Breast epithelium (tissue), 4 donors: ENCODE results near the gene CSTB. TPM values are rescaled to one million over a fixed set of nuclear protein-coding genes. Genes with fewer than 3 reads are reported as not detected.

Source experiments
- DNase-seq, 2 donors: peaks; one replicate each; pipeline ENCODE4 v3.0.0-alpha.2; 2019; ENCODE audit warnings: low spot score in 2 of 2
- H3K27ac ChIP-seq, 2 donors: fragments of 200-600 bp; sonication (generic) in 1 of 2; one replicate each; pipeline ENCODE4 v1.5.1; 2016 to 2019; ENCODE audit warnings: mild to moderate bottlenecking in 1 of 2
- H3K27me3 ChIP-seq, 2 donors: fragments of 200-600 bp; sonication (generic) in 1 of 2; one replicate each; pipeline versions ENCODE4 v1.5.1 to v1.6.0; 2017 to 2019; ENCODE audit warnings: control low read depth in 1 of 2, mild to moderate bottlenecking in 1 of 2
- H3K36me3 ChIP-seq: fragments of 200-600 bp; one replicate; pipeline ENCODE4 v1.5.1; 2019
- H3K4me1 ChIP-seq, 2 donors: fragments of 200-600 bp; sonication (generic); one replicate each; pipeline ENCODE4 v1.5.1; 2016 to 2019; ENCODE audit warnings: control low read depth in 1 of 2
- H3K4me3 ChIP-seq, 3 donors: fragments of 200-600 bp; sonication (generic); 1 replicate in 2 of 3; 2 replicates in 1 of 3; pipeline ENCODE4 v1.5.1; 2016 to 2019; ENCODE audit warnings: mild to moderate bottlenecking in 3 of 3, moderate library complexity in 2 of 3
- H3K9me3 ChIP-seq, 2 donors: fragments of 200-600 bp; sonication (generic) in 1 of 2; one replicate each; pipeline ENCODE4 v1.5.1; 2016 to 2019; ENCODE audit warnings: control low read depth in 1 of 2
- POLR2A ChIP-seq: fragments of 450-650 bp; IDR thresholded peaks from one replicate; pipeline ENCODE4 v1.6.1; 2016; ENCODE audit warnings: antibody characterized with exemption, mild to moderate bottlenecking, moderate library complexity
- POLR2AphosphoS5 ChIP-seq, 3 donors: sonication (generic); formaldehyde crosslinking; IDR thresholded peaks; one replicate each; pipeline ENCODE4 v1.6.1; 2017; ENCODE audit warnings: antibody characterized with exemption in 3 of 3
- intact Hi-C: fragments of 100-400 bp; cut with DNase I; formaldehyde crosslinking; loops from one replicate; pipeline ENCODE4 v1.15.1; 2023; ENCODE audit warnings: low total_unique reads
- total RNA-seq, 3 donors: library from RNA; depleted of rRNA; stranded (reverse); fragments of >200 nt; gene quantifications; one replicate each; pipeline ENCODE4 v1.1.0, GENCODE V29; 2016
- TF ChIP-seq, protein P1 (sequence below), 3 donors: fragments of 450-650 bp; IDR thresholded peaks; one replicate each; pipeline ENCODE4 v1.5.1; 2016 to 2017; ENCODE audit warnings: antibody characterized with exemption in 3 of 3, mild to moderate bottlenecking in 3 of 3, moderate library complexity in 3 of 3

Gene CSTB
- total RNA-seq, 3 donors from 2014 or later = 12.1 to 16.8 (median 16.8) TPM

GRCh38 chr21:43728467-43729390 is 47.4 kb downstream of the CSTB start:
- Histone ChIP-seq H3K36me3 (no peaks in the 10 kb centered on the region), H3K4me3 (peak overlapping the region; percentile 29 to 80 (median 52)), H3K27ac (peak overlapping the region; percentile 91 to 95), H3K4me1 (peaks cover 20 to 43% of the 10 kb centered on the region in 2 donors), H3K9me3 (no peaks in the 10 kb centered on the region), H3K27me3 (no peaks in the 10 kb centered on the region)
- peak; percentile 90 to 92 for DNase-seq
- TF ChIP-seq POLR2A = peak; percentile 32
- TF ChIP-seq, protein P1, sequence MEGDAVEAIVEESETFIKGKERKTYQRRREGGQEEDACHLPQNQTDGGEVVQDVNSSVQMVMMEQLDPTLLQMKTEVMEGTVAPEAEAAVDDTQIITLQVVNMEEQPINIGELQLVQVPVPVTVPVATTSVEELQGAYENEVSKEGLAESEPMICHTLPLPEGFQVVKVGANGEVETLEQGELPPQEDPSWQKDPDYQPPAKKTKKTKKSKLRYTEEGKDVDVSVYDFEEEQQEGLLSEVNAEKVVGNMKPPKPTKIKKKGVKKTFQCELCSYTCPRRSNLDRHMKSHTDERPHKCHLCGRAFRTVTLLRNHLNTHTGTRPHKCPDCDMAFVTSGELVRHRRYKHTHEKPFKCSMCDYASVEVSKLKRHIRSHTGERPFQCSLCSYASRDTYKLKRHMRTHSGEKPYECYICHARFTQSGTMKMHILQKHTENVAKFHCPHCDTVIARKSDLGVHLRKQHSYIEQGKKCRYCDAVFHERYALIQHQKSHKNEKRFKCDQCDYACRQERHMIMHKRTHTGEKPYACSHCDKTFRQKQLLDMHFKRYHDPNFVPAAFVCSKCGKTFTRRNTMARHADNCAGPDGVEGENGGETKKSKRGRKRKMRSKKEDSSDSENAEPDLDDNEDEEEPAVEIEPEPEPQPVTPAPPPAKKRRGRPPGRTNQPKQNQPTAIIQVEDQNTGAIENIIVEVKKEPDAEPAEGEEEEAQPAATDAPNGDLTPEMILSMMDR (IDR thresholded peaks at IDR 0.05) = no peak
- peak; percentile 83 to 93 (median 91) for TF ChIP-seq POLR2AphosphoS5 (IDR thresholded peaks at IDR 0.05)
- intact Hi-C loops = loop anchor here (10.0 kb wide), 1 partner anchor 66 kb away; no protein-coding TSS in a partner anchor

DNA sequence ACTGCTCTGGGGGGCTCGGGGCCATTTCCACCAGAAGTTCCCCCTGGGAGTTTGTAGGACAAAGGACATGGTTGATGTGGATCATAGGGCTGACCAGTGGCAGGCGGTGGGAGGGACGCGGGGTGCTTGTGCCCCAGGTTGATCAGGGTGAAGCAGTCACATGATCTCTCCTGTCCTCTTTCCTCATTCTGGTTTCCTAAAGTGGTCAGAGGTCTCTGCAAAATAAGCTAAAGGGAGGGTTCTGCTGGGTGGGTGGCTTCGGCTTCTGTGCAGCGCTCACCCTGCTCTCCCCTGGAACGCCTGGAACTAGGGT is 48.0 kb downstream of the CSTB start:
- TF ChIP-seq POLR2AphosphoS5 (IDR thresholded peaks at IDR 0.05) = no peak
- no peak for TF ChIP-seq POLR2A
- TF ChIP-seq, protein P1 (IDR thresholded peaks at IDR 0.05) = no peak
- Histone ChIP-seq H3K4me3 (peak overlapping the region; percentile 29 to 80 (median 52)), H3K36me3 (no peaks in the 10 kb centered on the region), H3K27me3 (no peaks in the 10 kb centered on the region), H3K4me1 (peaks cover 20 to 39% of the 10 kb centered on the region in 2 donors), H3K27ac (peak overlapping the region; percentile 91 to 95), H3K9me3 (no peaks in the 10 kb centered on the region)
- no peak for DNase-seq
- intact Hi-C loops = loop anchor here (10.0 kb wide), 1 partner anchor 67 kb away; no protein-coding TSS in a partner anchor

GRCh38 chr21:43727519-43728153 is 48.5 kb downstream of the CSTB start:
- peak overlapping the region; percentile 91 to 95 for H3K27ac ChIP-seq
- peak in 1 of 2 donors; percentile 65 for DNase-seq
- no peaks in the 10 kb centered on the region for H3K27me3 ChIP-seq
- H3K4me1 ChIP-seq = peaks cover 20 to 39% of the 10 kb centered on the region in 2 donors
- peak overlapping the region; percentile 29 to 80 (median 52) for H3K4me3 ChIP-seq
- TF ChIP-seq POLR2A = no peak
- peak in 1 of 3 donors; percentile 13 for TF ChIP-seq POLR2AphosphoS5 (IDR thresholded peaks at IDR 0.05)
- TF ChIP-seq, protein P1 (IDR thresholded peaks at IDR 0.05) = no peak
- H3K9me3 ChIP-seq = no peaks in the 10 kb centered on the region
- H3K36me3 ChIP-seq = no peaks in the 10 kb centered on the region
- intact Hi-C loops = loop anchor here (10.0 kb wide), 1 partner anchor 67 kb away; no protein-coding TSS in a partner anchor

- Histone ChIP-seq H3K36me3 (no peaks in the 10 kb centered on the region), H3K4me1 (peaks cover 20 to 39% of the 10 kb centered on the region in 2 donors), H3K4me3 (peak overlapping the region in 2 of 3 donors; percentile 11 to 80), H3K27me3 (no peaks in the 10 kb centered on the region), H3K27ac (peak overlapping the region; percentile 91 to 95), H3K9me3 (no peaks in the 10 kb centered on the region)
- TF ChIP-seq POLR2A = no peak
- TF ChIP-seq, protein P1 (IDR thresholded peaks at IDR 0.05) = no peak
- no peak for TF ChIP-seq POLR2AphosphoS5 (IDR thresholded peaks at IDR 0.05)
- DNase-seq = peak in 1 of 2 donors; percentile 62
- intact Hi-C loops = loop anchor here (10.0 kb wide), 1 partner anchor 68 kb away; no protein-coding TSS in a partner anchor
Measured at GRCh38 chr21:43726686-43727518, 49.2 kb downstream of the CSTB start.

Other genes with a start within 250 kb of the CSTB start
- 1 to 10 TPM in 2 of 3 donors, under 1 TPM in 1; 0.32 to 1.8 (median 1.3) TPM for gene HSF2BP, start 116.8 kb downstream of the CSTB start, total RNA-seq
- gene RRP1B, start 116.7 kb downstream of the CSTB start, total RNA-seq = 10 to 100 TPM; 17.1 to 22.6 (median 22.1) TPM
- gene PDXK, start 57.2 kb downstream of the CSTB start, total RNA-seq = 10 to 100 TPM; 51.5 to 79.2 (median 65.6) TPM
- gene RRP1, start 13.3 kb upstream of the CSTB start, total RNA-seq = 10 to 100 TPM; 15.4 to 22.9 (median 16.5) TPM
- 10 to 100 TPM; 27.2 to 35.8 (median 28.2) TPM for gene AGPAT3, start 88.9 kb upstream of the CSTB start, total RNA-seq
- gene TRAPPC10, start 236.0 kb upstream of the CSTB start, total RNA-seq = 10 to 100 TPM; 27.4 to 35.0 (median 31.1) TPM